Measurements from ENCODE around the gene TLE1.

GRCh38 chr9:81600631-81601030 lies 88.7 kb downstream of the TLE1 start:
- TF ChIP-seq, protein P1, sequence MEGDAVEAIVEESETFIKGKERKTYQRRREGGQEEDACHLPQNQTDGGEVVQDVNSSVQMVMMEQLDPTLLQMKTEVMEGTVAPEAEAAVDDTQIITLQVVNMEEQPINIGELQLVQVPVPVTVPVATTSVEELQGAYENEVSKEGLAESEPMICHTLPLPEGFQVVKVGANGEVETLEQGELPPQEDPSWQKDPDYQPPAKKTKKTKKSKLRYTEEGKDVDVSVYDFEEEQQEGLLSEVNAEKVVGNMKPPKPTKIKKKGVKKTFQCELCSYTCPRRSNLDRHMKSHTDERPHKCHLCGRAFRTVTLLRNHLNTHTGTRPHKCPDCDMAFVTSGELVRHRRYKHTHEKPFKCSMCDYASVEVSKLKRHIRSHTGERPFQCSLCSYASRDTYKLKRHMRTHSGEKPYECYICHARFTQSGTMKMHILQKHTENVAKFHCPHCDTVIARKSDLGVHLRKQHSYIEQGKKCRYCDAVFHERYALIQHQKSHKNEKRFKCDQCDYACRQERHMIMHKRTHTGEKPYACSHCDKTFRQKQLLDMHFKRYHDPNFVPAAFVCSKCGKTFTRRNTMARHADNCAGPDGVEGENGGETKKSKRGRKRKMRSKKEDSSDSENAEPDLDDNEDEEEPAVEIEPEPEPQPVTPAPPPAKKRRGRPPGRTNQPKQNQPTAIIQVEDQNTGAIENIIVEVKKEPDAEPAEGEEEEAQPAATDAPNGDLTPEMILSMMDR (IDR thresholded peaks at IDR 0.05) = no peak
- no peak for TF ChIP-seq POLR2A (IDR thresholded peaks at IDR 0.05)

Data from Peyer's patch (tissue), 4 donors.